B cell (primary cell): ENCODE data around the gene MED26.

Source experiments
- CTCF ChIP-seq: fragments of 200-600 bp; IDR thresholded peaks from one replicate; pipeline ENCODE4 v1.8.0; 2022; ENCODE audit warnings: antibody characterized with exemption, mild to moderate bottlenecking
- EZH2 ChIP-seq: IDR thresholded peaks from 2 replicates; pipeline ENCODE4 v1.6.1; 2012; ENCODE audit warnings: borderline replicate concordance, low read depth, mild to moderate bottlenecking, moderate library complexity, low read length; ENCODE audit not compliant: insufficient read depth, poor library complexity, severe bottlenecking

- TF ChIP-seq CTCF (no peak), EZH2 (no peak)
Observed at GRCh38 chr19:16621165-16621800, 6.7 kb downstream of the MED26 start.
